ENCODE measurements around the gene ABCB8. TPM values are rescaled to one million over a fixed set of nuclear protein-coding genes. Genes with fewer than 3 reads are reported as not detected.

ABCB8 gene
- total and polyA plus RNA-seq, 2 of the 8 experiments (the other 6 are each of a cell fraction or from before 2014, with no cell fraction given), result 17.7 to 27.0 TPM

- H2BK120ac ChIP-seq (replicated peaks; ENCODE audit: low read depth, low read length), result no peak overlapping the region
- no peak overlapping the region for H2BK15ac ChIP-seq (ENCODE audit: low read length)
- no peak overlapping the region for H2AFZ ChIP-seq (ENCODE audit: low read length)
- H3K27ac ChIP-seq (ENCODE audit: low read depth, low read length), result no peak overlapping the region
- no peak overlapping the region for H2AK5ac ChIP-seq (ENCODE audit: low read depth, low read length)
- no peak overlapping the region for H4K5ac ChIP-seq (ENCODE audit: insufficient read length, low read depth, low read length)
- no peak overlapping the region for H4K8ac ChIP-seq (ENCODE audit: extremely low read depth, insufficient read depth, low read length)
- peaks cover 10 to 21% of the 10 kb centered on the region in 2 experiments for H4K20me1 ChIP-seq (replicated peaks in 1 of 2; ENCODE audit: control insufficient read depth in 1 of 2, insufficient read depth in 2 of 2, low read length in 2 of 2)
- no peak overlapping the region for H2BK12ac ChIP-seq (ENCODE audit: low read depth, low read length)
- no peak overlapping the region for H3K4me3 ChIP-seq (ENCODE audit: extremely low read depth in 1 of 4, insufficient read depth in 2 of 4, low read depth in 3 of 4, low read length in 4 of 4)
- TF ChIP-seq TEAD4 (IDR thresholded peaks at IDR 0.05; ENCODE audit: low read depth, low read length) (no peak), RAD21 (IDR thresholded peaks at IDR 0.05 in 1 of 2, conservative IDR thresholded peaks at IDR 0.05 in 1 of 2; ENCODE audit: low read depth in 2 of 2, low read length in 2 of 2) (no peak), SIRT6 (IDR thresholded peaks at IDR 0.05; ENCODE audit: low read length) (no peak), MAX (IDR thresholded peaks at IDR 0.05) (no peak)
- no peak overlapping the region for H3K9ac ChIP-seq (replicated peaks in 1 of 4; ENCODE audit: extremely low read depth in 1 of 4, low read depth in 3 of 4, low read length in 3 of 4)
- CTCF ChIA-PET (ENCODE audit: partially characterized antibody), result interaction anchor here (1.1 to 3.5 kb wide), 2 partner anchors 13 to 37 kb away, joined by 4 to 19 read pairs; no protein-coding TSS in a partner anchor
- H3K56ac ChIP-seq (replicated peaks; ENCODE audit: insufficient read length, low read depth, low read length), result no peak overlapping the region
- POLR2A ChIA-PET (ENCODE audit: partially characterized antibody), result interaction anchor here (0.9 to 1.1 kb wide), 2 partner anchors 13 to 30 kb away, joined by 3 to 5 read pairs; no protein-coding TSS in a partner anchor
- H3K4me2 ChIP-seq (ENCODE audit: insufficient read depth in 1 of 2, low read depth in 2 of 2, low read length in 2 of 2), result no peak overlapping the region
- DNase-seq (ENCODE audit: low read depth in 1 of 2, low spot score in 2 of 2), result no peak
- no peak overlapping the region for H2BK5ac ChIP-seq (ENCODE audit: low read depth, low read length)
- no peak overlapping the region for H3K4ac ChIP-seq (replicated peaks; ENCODE audit: insufficient read length, low read depth, low read length)
- no peaks in the 10 kb centered on the region for H3K9me3 ChIP-seq (ENCODE audit: insufficient read depth in 2 of 2, low read depth in 1 of 2, low read length in 1 of 2)
- no peak for FAIRE-seq
- H3K23me2 ChIP-seq (ENCODE audit: low read depth, low read length), result no peaks in the 10 kb centered on the region
- H4K91ac ChIP-seq (replicated peaks; ENCODE audit: insufficient read length, low read length), result no peak overlapping the region
- no peaks in the 10 kb centered on the region for H3K79me2 ChIP-seq (ENCODE audit: control insufficient read depth in 1 of 2, insufficient read depth in 2 of 2, low read length in 2 of 2)
- 90% methylated on average over 16 of the region's 17 CpGs; no CpG with 5 or more reads in 1 of the 2 experiments for WGBS, 2 experiments (ENCODE audit: extremely low coverage in 1 of 2, insufficient coverage in 1 of 2, insufficient read length in 1 of 2, insufficient replicate concordance in 2 of 2, low coverage in 1 of 2, low lambda C conversion rate in 2 of 2, missing lambda C conversion rate in 1 of 2)
- no peak overlapping the region for H3K18ac ChIP-seq (ENCODE audit: extremely low read depth, low read length)
- H3K36me3 ChIP-seq (ENCODE audit: control insufficient read depth in 2 of 4, insufficient read depth in 4 of 4, low read length in 3 of 4), result peaks cover 24 to 54% (median 50%) of the 10 kb centered on the region in 4 experiments
- H3K14ac ChIP-seq (ENCODE audit: insufficient read length), result no peak overlapping the region
- H3K27me3 ChIP-seq (replicated peaks in 1 of 4; ENCODE audit: control insufficient read depth in 3 of 4, extremely low read depth in 1 of 4, insufficient read depth in 3 of 4, low read length in 3 of 4), result no peaks in the 10 kb centered on the region
- no peak overlapping the region for H2BK20ac ChIP-seq (ENCODE audit: low read length)
- peaks cover 0 to 12% (median 6%) of the 10 kb centered on the region in 4 experiments; a peak in 6 of 7 replicates for H3K4me1 ChIP-seq (replicated peaks in 1 of 4; ENCODE audit: control insufficient read depth in 3 of 4, insufficient read depth in 4 of 4, low read length in 3 of 4)
- H3K79me1 ChIP-seq (ENCODE audit: low read depth, low read length), result no peaks in the 10 kb centered on the region; the same call in 1 of the 2 replicates
- no peak overlapping the region for H3K23ac ChIP-seq (ENCODE audit: insufficient read length)
Observed at GRCh38 chr7:151073990-151074389, 45.7 kb downstream of the ABCB8 start.
